GM12801 (cell line): ENCODE results near the gene MN1.

Source experiments
- TF ChIP-seq, protein P1 (sequence below): IDR thresholded peaks from one replicate; pipeline ENCODE4 v1.5.1; 2011; ENCODE audit warnings: control low read depth; ENCODE audit not compliant: insufficient read length; ENCODE audit errors: extremely low read depth

Gene MN1

DNA sequence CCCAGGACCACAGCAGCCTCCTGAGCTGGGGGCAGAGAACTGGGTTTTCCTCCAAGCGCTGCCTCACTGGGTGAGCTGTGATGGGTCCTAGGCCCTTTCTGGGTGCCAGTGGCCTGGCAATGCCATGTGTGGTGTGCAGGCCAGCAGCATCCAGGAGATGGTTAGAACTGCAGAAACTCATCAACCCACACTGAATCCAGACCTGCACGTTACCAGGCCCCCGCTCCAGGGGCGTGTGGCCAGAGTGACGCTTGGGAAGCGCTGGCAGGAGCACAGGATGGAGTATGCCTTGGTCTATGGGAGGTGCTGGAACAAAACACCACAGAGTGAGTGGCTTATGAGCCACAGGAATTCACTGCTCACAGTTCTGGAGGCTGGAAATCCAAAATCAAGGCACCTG is 97.0 kb downstream of the MN1 start:
- TF ChIP-seq, protein P1, sequence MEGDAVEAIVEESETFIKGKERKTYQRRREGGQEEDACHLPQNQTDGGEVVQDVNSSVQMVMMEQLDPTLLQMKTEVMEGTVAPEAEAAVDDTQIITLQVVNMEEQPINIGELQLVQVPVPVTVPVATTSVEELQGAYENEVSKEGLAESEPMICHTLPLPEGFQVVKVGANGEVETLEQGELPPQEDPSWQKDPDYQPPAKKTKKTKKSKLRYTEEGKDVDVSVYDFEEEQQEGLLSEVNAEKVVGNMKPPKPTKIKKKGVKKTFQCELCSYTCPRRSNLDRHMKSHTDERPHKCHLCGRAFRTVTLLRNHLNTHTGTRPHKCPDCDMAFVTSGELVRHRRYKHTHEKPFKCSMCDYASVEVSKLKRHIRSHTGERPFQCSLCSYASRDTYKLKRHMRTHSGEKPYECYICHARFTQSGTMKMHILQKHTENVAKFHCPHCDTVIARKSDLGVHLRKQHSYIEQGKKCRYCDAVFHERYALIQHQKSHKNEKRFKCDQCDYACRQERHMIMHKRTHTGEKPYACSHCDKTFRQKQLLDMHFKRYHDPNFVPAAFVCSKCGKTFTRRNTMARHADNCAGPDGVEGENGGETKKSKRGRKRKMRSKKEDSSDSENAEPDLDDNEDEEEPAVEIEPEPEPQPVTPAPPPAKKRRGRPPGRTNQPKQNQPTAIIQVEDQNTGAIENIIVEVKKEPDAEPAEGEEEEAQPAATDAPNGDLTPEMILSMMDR: no peak

DNA sequence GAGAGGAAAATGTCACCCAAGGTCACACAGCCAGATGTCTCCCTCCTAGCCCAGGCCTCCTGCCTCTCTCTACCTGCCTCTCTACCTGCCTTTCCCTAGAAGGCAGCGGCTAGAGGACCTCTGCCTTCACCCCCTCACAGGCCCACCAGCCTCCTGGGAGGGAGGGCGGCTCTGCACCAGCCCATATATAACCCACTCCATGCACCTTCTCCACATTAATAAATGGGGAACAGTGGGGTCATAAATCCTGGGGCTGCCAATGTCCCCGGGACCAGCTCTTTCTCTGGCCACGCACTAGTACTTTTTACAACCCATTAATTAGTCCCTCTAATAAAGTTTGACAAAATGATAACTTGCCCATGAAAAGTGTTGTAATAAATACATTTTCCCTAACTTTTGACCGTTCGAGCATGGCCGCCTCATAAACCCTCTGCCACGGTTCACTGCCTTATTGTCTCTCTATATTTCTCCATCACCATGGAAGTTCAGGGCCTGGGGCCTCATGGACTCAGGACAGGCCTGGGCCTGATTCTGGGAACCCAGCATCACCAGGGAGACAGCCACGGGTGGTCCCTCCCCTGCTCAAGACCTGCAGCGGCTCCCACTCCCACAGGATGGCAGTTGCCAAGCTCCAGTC is 102.1 kb downstream of the MN1 start:
- TF ChIP-seq, protein P1: no peak

DNA sequence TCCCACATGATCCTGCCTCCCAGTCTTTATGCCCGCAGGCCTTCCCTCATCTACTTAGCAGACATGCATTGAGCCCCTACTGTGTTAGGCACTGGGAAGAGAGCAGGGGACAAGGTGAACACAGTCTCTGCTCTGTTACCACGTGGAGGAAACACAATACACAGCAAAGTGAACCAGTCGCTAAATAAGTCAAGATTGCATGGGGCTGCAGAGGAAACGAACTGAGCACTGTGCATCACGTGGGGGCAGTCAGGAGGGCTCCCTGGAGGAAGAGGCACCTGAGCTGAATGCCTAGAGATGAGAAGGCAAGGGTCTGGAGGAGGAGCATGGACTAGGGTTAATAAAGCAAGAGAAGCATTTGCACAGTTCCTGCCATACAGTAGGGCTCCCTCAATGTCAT is 102.7 kb downstream of the MN1 start:
- TF ChIP-seq, protein P1: no peak
